Fibroblast of the conjunctiva (primary cell): ENCODE measurements around the gene TFPI2.
A peak's percentile ranks its signal among the peaks of the same experiment; 100 is the strongest.

ENCODE experiments used
- DNase-seq: peaks from one replicate; pipeline ENCODE4 v3.0.0-alpha.2; 2010; ENCODE audit warnings: low read depth

TFPI2 gene

GRCh38 chr7:93910076-93910994, 19.8 kb upstream of the TFPI2 start:
- DNase-seq, result peak; percentile 47

DNA sequence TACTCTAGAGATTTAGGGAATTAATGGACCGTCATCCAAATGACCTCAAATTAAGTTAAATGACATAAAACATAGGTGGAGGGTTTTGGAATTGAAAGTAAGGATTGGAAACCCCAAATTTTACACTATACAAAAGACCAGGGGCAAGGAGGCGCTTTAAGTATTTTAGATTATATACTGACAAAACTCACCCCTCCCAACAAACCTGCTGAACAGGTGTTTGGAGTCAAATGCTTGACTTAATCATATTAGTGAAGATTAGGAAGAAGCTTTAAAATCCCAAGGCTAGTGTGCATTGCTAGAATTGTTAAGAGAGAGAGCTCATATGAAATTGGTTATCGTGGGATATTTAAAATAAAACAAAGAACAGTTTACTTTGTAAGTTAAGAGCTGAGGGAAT, 15.7 kb upstream of the TFPI2 start, which contains the start of gene GNGT1:
Gene GNGT1 (plus strand): TSS at position 301 of the 400 bp plus-strand sequence. CDS start 180 bp downstream, outside the sequence.
- no peak for DNase-seq

GRCh38 chr7:93902777-93903423, 12.3 kb upstream of the TFPI2 start:
- DNase-seq, result peak; percentile 73

GRCh38 chr7:93897680-93898079, 7.1 kb upstream of the TFPI2 start:
- DNase-seq, result no peak

- no peak for DNase-seq
These were observed 5.5 kb upstream of the TFPI2 start for GRCh38 chr7:93895859-93896600.

GRCh38 chr7:93894966-93895640, 4.5 kb upstream of the TFPI2 start:
- DNase-seq, result no peak

GRCh38 chr7:93894426-93894825, 3.9 kb upstream of the TFPI2 start:
- no peak for DNase-seq

DNA sequence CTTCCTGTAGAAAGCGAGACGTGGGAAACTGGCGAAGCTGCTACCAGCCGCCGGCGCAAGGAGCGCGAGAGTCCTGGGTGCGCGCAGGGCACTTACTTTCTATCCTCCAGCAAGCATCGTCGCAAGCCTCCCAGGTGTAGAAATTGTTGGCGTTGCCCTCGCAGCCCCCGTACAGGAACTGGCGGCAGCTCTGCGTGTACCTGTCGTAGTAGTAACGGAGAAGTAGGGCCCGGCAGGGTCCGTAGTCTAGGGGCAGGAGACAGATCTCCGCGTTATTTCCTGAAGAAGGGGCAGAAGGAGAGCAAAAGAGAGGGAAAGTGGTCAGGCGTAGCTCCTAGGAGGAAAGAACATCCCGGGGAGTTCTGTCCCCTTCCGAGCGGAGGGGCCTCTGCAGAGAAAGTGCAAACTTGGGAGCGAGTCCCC, 501 bp downstream of the TFPI2 start:
- no peak for DNase-seq

GRCh38 chr7:93889261-93889660, 1.3 kb downstream of the TFPI2 start:
- DNase-seq, result no peak

DNA sequence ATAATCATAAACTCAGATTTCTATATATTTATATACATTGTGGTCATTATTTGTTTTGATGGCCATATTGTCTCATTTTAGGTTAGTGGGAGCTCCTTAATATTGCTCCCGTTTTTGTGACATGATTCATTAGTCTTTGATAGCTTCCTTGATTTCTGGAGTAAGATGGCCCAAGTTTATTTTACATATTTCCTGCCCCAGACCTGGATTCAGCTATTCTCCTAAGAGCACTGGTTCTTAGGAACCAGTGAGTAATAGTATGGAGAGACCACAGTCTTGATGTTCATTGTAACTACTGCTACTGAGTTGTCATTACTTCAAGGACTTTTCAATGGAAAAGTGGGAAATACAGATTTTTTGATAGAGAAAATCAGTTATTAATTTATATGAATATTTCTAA, 6.0 kb downstream of the TFPI2 start:
- DNase-seq, result no peak

- no peak for DNase-seq
These were observed 6.6 kb downstream of the TFPI2 start for GRCh38 chr7:93883917-93884345.

DNA sequence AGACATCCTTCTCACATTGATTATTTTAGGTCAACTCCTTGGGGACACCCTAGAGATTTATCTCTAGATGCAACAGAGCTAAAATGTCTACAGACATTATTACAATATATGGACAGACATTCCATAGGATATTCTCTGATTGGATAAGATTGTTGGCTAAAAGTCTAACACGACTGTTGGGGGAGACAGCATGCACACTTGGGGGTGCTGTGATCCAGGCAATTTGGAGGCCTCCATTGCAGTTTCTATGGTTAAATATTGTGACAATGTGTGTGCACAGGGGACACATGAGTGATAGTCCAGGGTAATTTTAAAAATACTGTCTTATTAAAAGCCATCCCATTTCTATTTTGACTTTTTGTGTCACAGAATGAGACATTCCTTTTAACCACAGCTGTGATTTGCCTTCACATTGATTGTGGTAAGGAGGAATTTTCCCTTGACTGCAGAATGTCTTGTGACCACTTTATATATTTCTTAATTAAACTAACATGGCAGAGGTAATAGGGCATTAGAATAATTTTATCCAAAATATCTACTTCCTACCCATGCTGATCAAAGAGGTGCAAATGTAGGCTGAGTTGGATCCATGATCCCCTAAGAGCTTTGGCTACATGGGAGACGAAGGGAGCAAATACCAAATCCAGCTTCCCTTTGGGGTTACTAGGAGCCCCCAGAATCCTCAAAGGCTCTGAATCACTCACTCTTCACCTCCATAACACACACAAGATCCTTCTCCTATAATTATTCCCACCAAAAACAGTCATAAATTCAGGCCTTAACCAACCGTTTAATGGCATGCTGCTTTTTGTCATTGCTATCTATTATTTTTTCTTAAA, 7.3 kb downstream of the TFPI2 start:
- no peak for DNase-seq

GRCh38 chr7:93882468-93882867, 8.1 kb downstream of the TFPI2 start:
- DNase-seq, result no peak

DNA sequence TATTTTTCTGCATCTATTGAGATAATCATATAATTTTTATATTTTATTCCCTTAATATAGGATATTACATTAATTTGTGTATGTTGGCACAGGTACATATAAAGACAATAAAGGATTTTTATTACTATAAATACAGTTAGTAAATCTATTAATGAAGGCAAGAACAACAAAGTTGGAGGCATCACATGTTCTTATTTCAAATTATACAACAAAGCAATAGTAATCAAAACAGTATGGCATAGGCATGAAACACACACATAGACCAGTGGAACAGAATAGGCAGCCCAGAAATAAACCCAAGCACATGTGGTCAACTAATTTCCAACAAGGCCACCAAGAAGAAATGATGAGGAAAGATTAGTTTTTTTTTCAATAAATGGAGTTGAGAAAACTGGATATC, 11.2 kb downstream of the TFPI2 start:
- DNase-seq, result no peak

DNA sequence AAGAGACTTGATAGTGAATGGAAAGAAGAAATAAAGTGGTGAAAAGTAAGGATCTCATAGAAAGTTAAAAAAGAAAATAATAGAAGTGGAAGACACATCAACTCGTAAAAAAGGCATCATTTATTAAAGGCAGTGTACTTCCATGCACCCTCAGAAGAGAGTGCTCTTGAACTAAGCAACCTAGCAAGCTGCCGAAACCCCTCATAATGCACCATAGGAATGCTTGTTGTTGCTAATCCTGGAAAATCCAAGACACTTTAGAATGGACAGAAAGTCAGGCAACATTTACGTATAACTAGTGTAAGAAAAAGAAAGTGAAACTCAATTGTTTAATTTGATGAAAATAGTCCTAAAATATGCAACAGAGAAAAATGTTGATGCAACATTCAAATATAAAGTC, 12.8 kb downstream of the TFPI2 start:
- DNase-seq, result no peak

DNA sequence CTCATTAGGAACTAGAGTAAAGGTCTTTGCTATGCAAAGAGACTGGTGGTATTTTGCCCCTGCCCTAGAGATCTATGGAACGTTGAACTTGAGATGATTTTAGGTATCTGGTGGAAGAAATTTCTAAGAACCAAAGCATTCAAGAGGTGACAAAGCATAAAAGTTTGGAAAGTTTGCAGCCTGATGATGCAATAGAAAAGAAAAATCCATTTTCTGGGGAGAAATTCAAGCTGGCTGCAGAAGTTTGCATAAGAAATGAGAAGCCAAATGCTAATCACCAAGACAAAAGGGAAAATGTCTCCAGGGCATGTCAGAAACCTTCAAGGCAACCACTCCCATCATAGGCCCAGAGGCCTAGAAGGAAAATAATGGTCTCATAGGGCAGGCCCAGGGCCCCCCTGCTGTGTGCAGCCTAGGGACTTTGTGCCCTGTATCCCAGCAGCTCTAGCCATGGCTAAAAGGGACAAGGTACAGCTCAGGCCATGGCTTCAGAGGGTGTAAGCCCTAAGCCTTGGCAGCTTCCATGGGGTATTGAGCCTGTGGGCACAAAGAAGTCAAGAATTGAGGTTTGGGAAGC, 16.5 kb downstream of the TFPI2 start:
- no peak for DNase-seq

DNA sequence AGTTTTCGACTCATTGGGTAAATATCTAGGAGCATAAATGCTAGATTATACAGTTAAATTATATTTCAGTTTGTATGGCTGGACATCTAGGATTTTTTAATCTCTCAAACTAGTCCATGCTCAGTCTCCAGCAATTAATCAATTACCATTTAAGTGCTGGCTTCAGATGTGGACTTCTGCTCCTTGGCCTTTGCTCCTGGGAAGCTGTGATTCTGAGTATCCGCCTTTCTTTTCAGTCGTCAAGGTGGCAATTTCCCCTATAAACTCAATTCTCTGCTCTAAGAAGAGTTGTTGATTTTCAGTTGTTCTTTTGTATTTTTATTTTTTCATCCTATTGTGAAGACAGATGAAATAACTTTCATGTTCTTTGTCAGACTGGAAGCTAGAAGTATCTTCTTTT, 23.7 kb downstream of the TFPI2 start:
- DNase-seq, result no peak

DNA sequence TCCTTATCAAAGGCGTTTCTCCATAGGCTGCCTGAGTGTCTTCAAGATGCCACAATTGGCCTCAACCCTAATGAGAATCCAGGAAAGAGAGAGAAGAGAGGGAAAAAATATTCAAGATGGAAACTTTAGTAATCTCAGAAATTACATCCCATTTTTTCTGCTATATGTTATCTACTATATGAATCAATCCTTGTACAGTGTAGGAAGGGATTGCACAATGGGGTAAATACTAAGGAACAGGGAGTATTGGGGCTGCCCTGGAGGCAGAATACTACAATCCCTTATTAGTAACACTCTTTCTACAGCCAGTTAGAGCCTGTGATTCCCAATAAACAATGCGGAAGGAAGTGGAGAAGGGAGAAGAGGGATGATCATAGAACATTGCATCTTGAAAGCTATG, 27.9 kb downstream of the TFPI2 start:
- DNase-seq, result no peak

DNA sequence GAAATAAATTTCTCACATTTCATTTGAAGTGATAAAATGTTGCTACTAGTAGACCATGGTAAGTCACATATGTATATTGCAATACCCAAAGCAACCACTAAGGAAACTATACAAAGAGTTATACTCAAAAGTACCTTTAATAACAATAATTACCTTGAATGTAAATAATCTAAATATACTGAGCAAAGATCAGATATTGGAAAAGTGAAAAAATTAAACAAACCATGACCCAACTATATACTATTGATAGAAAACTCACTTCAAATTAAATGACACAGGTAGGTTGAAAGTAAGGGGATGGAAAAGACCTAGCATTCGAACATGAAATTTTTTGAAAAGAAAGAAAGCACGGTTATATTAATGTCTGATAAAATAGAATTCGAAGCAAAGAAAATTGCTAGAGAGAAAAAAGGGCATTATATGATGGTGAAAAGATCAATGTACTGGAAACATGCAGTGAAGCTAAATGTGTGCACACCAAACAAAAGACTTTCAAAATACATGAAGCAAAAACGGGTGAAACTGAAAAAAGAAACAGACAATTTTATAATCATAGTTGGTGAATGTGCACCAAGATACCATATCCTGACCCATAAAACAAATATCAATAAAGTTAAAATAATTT, 29.1 kb downstream of the TFPI2 start:
- no peak for DNase-seq

- no peak for DNase-seq
These were observed 30.3 kb downstream of the TFPI2 start for GRCh38 chr7:93860261-93860660.
